C4-2B (cell line): ENCODE measurements around the gene CAMK1D.
"Not testable (repeated sequence)": the region's sequence is repeated elsewhere in the genome, so short reads cannot be mapped to it uniquely, and the experiment has no call there.

Experiments used
- CTCF ChIP-seq: fragments of 450-650 bp; conservative IDR thresholded peaks from 2 replicates; pipeline ENCODE4 v1.5.1; 2017; ENCODE audit warnings: mild to moderate bottlenecking
- ZFX ChIP-seq: fragments of 450-650 bp; IDR thresholded peaks from 2 replicates; pipeline ENCODE4 v1.6.1; 2017

GRCh38 chr10:12546160-12546802 lies 196.9 kb downstream of the CAMK1D start:
- TF ChIP-seq CTCF, ZFX: not testable (repeated sequence)
